Ovary (tissue), 3 donors: ENCODE measurements around the gene MBNL2.

Experiments
- EP300 ChIP-seq: sonication (generic); formaldehyde crosslinking; IDR thresholded peaks from one replicate; pipeline ENCODE4 v1.6.1; 2017; ENCODE audit warnings: antibody characterized with exemption
- POLR2A ChIP-seq: fragments of 450-650 bp; IDR thresholded peaks from one replicate; pipeline ENCODE4 v1.6.1; 2017; ENCODE audit warnings: antibody characterized with exemption, mild to moderate bottlenecking, moderate library complexity
- TF ChIP-seq, protein P1 (sequence below), 3 donors: fragments of 450-650 bp in 2 of 3; fragments of 200-600 bp in 1 of 3; IDR thresholded peaks; one replicate each; pipeline versions ENCODE4 v1.5.1 to v1.8.0; 2016 to 2022; ENCODE audit warnings: antibody characterized with exemption in 3 of 3, mild to moderate bottlenecking in 1 of 3
- donor health status: DM: no; HTN: no; CAD: no.

DNA sequence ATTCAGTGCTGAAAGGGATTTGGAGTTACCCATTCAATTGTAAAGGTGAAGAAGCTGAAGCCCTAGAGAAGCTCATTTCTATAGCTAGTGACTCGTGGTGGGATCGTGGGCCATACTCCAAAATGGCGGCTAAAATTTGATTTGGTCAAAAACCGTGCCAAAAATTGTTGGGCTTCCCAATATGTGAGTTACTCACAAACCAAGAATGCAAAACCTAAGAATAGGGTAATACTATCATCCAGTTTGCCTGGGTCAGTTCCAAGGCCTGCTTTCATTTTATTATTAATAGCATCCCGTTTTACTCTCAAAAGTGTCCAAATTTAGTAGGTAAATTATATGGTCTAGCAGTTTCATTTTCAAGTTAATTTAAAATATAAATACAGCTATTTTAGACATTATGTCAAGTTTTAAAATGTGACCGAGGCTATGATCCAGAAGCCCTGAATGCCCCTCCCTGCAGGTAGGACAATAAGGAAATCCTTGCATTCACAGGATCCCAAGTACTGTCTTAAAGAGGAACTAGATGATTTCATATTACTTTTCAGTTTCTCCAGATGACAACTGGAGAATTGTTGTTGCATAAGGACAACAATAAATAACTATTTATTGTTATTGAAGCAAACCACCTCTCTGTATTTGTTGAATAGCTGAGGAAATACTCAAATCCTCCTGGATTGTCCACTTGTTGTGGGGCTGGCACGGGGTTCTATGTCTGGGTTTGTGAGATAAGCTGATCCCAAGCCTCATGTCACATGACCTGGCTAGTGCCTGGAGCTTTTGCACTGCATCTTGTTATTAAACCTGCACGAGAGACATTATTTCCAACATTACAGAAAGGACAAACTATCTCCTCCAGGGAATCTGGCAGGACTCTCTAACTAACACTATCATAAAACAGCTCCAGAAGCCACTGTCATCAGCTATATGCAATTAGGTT is 200.3 kb downstream of the MBNL2 start:
- TF ChIP-seq, protein P1, sequence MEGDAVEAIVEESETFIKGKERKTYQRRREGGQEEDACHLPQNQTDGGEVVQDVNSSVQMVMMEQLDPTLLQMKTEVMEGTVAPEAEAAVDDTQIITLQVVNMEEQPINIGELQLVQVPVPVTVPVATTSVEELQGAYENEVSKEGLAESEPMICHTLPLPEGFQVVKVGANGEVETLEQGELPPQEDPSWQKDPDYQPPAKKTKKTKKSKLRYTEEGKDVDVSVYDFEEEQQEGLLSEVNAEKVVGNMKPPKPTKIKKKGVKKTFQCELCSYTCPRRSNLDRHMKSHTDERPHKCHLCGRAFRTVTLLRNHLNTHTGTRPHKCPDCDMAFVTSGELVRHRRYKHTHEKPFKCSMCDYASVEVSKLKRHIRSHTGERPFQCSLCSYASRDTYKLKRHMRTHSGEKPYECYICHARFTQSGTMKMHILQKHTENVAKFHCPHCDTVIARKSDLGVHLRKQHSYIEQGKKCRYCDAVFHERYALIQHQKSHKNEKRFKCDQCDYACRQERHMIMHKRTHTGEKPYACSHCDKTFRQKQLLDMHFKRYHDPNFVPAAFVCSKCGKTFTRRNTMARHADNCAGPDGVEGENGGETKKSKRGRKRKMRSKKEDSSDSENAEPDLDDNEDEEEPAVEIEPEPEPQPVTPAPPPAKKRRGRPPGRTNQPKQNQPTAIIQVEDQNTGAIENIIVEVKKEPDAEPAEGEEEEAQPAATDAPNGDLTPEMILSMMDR (IDR thresholded peaks at IDR 0.05), result no peak
- TF ChIP-seq POLR2A (no peak), EP300 (no peak)
